Glomerular visceral epithelial cell (primary cell): ENCODE measurements around the gene TFAP2A.
A peak's percentile ranks its signal among the peaks of the same experiment; 100 is the strongest.

Experiments
- DNase-seq: peaks from one replicate; pipeline ENCODE4 v3.0.0-alpha.2; 2016; ENCODE audit errors: extremely low spot score

TFAP2A gene

DNA sequence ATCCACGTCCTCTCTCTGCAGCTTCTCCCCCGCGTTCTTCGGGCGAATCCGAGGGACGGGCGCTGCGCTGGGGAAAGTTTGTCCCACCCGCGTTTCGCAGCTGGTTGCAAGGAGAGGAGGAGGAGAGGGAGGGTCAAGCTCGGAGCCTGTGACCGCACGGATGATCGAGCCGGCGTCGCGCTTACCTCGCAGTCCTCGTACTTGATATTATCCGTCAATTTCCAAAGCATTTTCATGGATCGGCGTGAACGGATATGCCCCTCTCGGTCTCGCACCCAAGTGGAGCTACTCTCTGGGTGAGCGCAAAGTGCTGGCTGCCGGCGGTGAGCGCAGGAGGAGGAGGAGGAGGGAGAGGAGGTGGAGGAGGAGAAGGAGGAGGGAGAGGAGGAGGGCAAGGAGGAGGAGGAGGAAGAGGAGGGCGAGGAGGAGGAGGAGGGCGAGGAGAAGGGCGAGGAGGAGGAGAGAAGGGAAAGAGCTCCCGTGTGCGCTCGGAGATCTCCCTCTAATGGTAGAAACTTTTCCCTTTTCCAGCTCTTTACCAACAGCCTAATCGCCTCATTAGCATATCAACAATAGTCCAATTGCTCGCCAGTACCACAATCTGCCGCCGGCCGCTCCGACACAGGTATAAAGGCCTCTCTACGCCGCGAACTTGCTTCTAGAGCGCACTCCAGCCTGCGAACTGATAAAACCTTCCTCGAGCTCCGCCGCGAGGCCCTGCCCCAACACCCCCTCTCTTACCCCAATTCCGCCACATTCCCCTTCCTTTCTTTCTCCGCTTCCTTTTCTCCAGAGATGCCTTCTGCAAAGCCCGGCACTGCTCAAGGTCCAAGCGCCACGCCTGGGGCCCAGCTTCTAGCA, at the start of gene TFAP2A:
TSS of gene TFAP2A (minus strand) at position 319 of the 861 bp plus-strand sequence. CDS start at position 236, 83 bp downstream.
- DNase-seq, result peak; percentile 78

GRCh38 chr6:10463491-10464481, 48.9 kb upstream of the TFAP2A start:
- DNase-seq, result no peak

DNA sequence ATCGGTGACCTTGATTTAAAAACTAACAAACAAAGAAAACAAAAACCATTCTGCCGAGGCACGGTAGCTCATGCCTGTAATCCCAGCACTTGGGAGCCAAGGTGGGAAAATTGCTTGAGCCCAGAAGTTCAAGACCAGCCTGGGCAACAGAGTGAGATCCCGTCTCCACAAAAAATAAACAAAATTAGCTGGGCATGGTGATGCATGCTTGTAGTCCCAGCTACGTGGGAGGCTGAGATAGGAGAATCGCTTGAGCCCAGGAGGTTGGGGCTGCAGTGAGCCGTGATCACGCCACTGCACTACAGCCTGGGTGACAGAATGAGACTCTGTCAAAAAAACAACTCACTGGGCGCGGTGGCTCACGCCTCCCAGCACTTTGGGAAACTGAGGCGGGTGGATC, 48.2 kb upstream of the TFAP2A start:
- no peak for DNase-seq

DNA sequence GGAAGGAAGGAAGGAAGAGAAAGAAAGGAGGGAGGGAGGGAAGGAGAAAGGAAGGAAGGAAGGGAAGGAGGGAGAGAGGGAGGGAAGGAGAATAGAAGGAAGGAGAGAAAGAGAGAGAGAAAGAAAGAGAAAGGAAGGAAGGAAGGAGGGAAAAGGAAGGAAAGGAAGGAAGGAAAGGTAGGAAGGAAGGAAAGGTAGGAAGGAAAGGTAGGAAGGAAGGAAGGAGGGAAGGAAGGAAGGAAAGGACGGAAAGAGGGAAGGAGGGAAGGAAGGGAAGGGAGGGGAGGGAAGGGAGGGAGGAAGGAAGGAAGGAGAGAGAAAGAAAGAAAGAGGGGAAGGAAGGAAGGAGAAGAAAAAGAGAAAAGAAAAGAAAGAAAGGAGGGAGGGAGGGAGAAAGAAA, 47.0 kb upstream of the TFAP2A start:
- DNase-seq, result no peak

GRCh38 chr6:10460096-10460495, 45.2 kb upstream of the TFAP2A start:
- DNase-seq, result peak; percentile 49

- no peak for DNase-seq
Measured at GRCh38 chr6:10458287-10458686, 43.4 kb upstream of the TFAP2A start.

DNA sequence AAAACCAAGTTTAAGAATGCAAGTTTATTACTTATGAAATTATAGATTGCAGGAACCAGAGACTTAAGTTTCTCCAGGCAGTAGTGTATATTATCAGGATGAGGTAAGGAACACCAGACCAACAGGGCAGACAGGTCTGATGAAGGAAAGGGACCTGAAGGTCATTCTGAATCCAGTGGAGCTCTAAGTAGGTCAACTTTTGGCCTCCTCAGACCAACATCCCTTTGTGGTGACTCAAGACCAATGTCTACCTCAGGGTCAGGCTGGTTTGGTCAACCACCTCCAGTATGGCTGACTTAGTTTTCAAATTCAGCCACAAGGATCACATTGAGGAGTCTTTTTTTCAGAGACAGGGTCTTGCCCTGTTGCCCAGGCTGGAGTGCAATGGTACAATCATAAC, 38.7 kb upstream of the TFAP2A start:
- peak; percentile 6 for DNase-seq

DNA sequence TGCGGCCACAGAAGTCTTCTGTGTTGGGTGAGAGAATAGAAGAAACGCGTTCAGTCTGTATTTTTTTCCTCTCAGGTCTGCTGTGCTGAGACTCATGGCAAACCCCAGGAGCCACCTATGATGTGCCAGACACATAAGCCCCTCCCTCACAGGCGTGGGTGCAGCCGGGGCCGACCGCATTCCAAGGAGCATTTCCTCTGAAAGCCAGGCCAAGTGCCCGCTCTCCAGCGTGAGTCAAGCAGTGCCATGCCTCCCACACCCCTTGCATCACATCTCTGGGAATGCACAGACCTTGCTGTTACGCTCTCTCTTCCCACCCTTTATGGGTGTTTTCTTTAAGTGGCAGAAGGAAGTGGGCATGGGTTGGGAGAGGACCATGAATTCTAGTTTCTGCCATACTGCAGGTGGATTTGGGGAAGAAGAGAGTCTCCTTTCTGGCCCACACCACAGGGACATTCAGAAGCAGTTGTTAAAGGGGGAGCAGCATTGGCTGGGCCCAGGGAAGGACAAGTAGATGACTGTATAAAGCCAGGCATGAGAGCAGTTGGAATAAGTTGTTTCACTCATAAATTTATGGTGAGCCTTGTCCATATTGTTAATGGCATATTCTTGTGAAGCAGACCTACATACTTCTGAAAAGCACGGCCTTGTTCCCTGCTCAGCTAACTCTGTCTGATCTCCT, 37.1 kb upstream of the TFAP2A start:
- DNase-seq, result peak; percentile 96

- peak; percentile 2 for DNase-seq
Measured at GRCh38 chr6:10451394-10451793, 36.5 kb upstream of the TFAP2A start.

- no peak for DNase-seq
Measured at GRCh38 chr6:10449751-10450150, 34.9 kb upstream of the TFAP2A start.

GRCh38 chr6:10448096-10448495, 33.2 kb upstream of the TFAP2A start:
- DNase-seq, result no peak

- no peak for DNase-seq
Measured at GRCh38 chr6:10446548-10446947, 31.7 kb upstream of the TFAP2A start.

DNA sequence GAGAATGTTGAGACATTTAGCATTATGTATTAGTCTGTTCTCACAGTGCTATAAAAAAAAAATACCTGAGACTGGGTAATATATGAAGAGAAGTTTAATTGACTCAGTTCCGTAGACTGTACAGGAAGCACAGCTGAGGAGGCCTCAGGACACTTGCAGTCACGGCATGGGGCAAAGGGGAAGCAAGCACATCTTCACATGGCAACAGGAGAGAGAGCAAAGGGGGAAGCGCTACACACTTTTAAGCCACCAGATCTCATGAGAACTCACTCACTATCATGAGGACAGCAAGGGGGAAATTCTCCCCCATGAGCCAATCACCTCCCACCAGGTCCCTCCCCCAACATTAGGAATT, 26.8 kb upstream of the TFAP2A start:
- DNase-seq, result no peak

DNA sequence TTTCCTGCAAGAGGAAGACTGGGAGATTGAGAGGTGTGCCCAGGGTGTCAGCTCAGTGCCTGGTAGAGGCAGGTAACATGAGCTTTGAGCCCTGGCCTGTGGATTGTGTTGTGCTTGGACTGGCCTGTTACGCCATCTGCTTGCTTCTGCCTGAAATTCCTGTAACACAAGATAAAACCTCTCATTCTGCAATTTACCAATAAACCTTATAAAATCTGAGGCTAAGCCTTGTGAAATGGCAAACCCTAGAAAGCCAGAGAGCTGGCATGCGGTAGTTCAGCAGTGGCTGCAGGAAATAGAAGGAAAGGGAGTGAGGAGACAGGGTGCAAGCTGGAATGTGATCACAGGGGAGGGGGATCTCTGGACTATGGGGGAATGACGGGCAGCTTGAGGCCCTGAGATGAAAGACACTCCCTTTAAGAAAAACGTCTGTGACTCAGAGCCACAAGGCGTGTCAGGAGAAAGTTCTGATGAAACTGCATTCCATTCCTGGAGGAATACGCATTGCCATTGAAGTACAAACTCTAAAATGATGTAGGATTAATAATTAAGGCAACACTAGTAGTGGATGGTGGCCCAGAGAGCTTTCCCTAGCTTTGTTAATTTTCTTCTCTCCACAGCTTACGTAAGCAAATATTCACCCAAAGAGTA, 26.3 kb upstream of the TFAP2A start:
- DNase-seq, result peak; percentile 94

- DNase-seq, result no peak
Measured at GRCh38 chr6:10437891-10438290, 23.0 kb upstream of the TFAP2A start.

DNA sequence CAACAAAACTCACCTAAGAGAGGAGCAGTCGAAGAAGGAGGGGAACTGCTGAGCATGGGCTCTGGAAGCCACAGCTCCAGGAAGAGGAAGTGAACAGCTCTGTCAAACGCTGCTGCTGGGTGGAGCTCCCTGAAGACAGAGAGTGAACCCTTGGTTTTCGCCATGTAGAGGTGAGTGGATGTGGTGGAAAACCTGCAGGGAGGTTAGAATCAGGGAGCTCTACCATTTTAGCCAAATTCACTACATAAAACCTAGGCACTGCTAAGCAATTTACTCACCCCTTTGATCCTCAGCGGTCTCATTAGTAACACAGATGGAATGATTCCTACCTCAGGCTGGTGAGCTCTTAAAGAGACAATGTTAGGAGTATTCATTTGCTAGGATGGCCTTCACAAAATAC, 19.4 kb upstream of the TFAP2A start:
- no peak for DNase-seq

DNA sequence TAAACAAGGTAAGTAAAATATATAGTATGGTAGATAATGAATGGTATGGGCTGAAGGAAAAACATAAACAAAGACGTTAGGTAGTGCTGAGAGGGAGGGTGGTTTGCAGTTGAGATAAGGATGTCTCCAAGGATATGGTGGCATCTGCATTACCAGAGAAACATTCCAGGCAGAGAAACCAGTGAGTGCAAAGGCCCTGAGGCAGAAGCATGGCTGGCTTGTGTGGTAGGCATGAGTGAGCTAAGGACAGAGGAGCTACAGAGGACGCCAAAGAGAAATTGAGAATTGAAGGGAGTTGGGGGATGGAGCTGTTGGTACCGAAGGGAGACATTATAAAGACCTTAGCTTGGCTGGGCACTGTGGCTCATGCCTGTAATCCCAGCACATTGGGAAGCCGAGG, 18.4 kb upstream of the TFAP2A start:
- no peak for DNase-seq

DNA sequence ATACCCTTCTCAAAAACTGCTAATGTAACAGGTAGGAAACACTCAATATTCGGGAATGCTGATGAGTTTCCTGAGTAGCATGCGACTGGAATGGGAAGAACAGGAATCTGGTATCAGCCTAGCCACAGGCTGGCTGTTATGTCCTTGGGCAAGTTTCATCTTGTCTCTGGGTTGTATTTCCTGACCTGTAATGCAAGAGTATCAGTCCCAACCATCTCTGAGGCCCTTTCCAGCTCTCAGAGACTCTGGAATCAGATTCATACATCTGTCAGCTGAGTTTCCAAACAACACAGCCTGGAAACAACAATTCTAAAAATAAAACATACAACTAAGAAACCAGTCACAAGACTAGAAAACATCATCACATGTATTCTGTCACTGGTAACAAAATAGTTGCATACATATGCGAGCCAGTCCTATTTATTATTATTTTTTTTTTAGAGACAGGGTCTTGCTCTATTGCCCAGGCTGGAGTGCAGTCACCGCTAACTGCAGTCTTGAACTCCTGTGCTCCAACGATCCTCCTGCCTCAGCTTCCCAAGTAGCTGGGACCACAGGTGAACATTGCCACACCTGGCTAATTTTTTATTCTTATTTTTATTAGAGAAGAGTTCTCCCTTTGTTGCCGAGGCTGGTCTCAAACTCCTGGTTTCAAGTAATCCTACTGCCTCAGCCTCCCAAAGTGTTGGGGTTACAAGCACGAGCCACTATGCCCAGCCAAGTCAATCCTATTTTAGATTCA, 16.7 kb upstream of the TFAP2A start:
- no peak for DNase-seq

DNA sequence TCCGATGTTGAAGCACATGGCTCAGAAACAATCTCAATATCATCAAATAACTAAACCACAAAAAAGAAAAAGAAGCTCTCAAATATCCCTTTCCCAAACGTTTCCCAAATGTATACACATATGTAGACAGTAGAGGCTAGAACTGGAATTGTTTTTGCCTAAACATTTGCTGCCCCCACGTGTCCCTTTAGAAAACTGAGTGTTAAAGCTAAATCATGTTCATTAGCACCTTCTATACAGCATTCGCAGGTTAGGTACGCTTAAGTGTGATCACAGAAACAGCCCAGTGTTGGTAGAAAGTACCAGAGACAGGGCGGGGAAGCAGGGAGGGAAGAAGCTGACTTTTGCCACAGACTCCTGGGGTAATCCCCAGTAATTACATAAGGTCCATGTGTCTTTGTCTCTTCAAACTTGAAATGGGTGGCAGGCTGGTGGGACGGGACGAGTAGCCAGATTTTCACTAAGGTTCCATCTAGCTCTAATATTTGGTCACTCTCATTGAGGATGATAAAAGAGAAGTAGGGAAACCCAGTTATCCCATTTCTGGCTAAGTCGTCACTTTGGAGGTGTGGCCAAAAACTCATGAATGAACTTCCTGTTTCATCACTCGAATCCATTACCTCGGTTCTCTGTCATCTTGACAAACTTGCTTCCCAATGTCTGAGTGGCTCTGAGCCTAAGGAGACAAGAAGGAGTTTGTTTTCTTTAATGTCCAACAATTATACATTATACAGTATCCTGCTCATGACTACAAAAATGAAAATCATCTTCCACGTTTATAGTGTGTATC, 15.0 kb upstream of the TFAP2A start:
- peak; percentile 60 for DNase-seq

DNA sequence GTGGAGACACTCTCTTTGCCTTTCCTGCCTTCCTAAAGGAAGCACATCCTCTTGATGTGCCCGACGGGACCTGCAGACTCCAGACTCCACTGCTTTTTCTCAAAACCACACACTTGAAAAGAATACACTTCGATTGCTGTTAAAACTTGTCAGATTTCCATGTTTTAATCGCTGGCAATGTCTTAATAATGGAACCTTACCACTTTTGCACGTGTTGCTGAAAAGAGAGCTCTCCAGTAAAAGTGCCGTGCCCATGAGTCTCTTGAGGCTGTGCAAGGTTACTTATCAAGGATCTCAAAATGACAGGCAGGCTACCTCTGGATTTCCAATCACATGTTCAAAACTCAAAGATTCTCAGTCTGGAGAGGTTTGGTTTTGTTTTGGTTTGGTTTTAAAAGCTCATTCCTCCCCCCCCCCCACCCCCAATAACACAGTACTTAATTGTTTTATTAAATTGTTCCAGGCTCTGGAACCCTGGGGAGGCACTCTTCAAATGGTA, 12.0 kb upstream of the TFAP2A start:
- DNase-seq, result no peak
